ENCODE results near the gene LTO1. TPM values are rescaled to one million over a fixed set of nuclear protein-coding genes. Genes with fewer than 3 reads are reported as not detected.

Gene LTO1
- total RNA-seq, 1 experiment from 2014 or later: 25.3 TPM

DNA sequence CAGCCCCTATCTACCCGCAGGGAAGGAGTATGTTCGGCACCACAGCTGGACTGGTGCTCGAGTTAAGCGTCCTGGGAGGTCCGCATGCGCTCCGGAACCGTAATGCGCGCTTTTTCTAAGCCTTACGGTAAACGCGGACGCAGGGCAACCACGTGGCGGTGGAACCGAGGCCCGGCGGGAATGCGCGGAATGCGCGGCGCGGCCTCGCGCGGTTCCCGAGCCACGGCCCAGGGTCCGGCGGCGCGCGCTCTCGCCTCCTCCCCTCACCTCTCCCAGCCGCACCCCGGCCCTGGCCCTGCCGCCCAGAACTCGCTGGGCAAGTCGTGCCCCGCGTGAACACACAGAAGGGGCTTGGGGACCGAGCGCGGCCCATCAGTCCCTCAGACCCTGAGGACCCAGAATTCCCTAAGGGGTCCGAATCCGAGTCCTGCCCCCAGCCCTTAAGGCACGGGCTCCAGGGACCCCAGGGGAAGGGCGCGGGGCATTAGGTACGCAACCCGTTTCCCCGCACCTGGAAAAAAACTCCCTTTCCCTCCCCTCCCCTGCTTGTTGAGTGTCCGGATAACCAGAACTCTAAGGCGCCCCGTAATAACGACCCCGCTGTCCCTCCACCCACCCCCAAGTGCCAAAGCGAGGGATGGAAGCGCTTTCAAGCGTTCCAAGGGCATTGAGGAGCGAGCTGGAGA is 38.5 kb downstream of the LTO1 start:
- Histone ChIP-seq H3K14ac (ENCODE audit: insufficient read depth, low read length) (peak overlapping the region; percentile 56; the same call in 1 of the 2 replicates), H3K79me2 (ENCODE audit: insufficient read depth, low read length) (no peaks in the 10 kb centered on the region), H3K4me2 (ENCODE audit: insufficient read depth, insufficient read length, low read length) (peak overlapping the region; percentile 55), H2BK15ac (ENCODE audit: low read depth, low read length) (no peak overlapping the region), H2AFZ (ENCODE audit: low read length) (no peak overlapping the region), H3T11ph (ENCODE audit: low read length) (no peak overlapping the region), H3K79me1 (ENCODE audit: insufficient read depth, low read depth, low read length, poor library complexity, severe bottlenecking) (no peaks in the 10 kb centered on the region), H3K4ac (ENCODE audit: low read depth, low read length) (no peak overlapping the region), H3K18ac (ENCODE audit: insufficient read length, low read depth, low read length) (peak overlapping the region; percentile 85), H3K27ac (ENCODE audit: insufficient read length, low read depth, low read length) (no peak overlapping the region), H3K23me2 (ENCODE audit: insufficient read length, low read depth, low read length, poor library complexity, severe bottlenecking) (peaks cover 21% of the 10 kb centered on the region), H4K8ac (replicated peaks; ENCODE audit: insufficient read length, low read depth, low read length) (no peak overlapping the region), H2BK120ac (ENCODE audit: low read depth, low read length, poor library complexity, severe bottlenecking) (no peak overlapping the region), H3K9me3 (ENCODE audit: control insufficient read depth, low read depth, low read length) (no peaks in the 10 kb centered on the region), H3K56ac (ENCODE audit: insufficient read length, low read depth, low read length) (no peak overlapping the region), H4K5ac (ENCODE audit: insufficient read length, low read depth, low read length) (no peak overlapping the region), H3K9ac (ENCODE audit: extremely low read depth, insufficient read length, low read length) (no peak overlapping the region), H2BK12ac (ENCODE audit: insufficient read length, low read depth, low read length) (no peak overlapping the region), H3K23ac (ENCODE audit: insufficient read length, low read depth, low read length) (no peak overlapping the region), H2AK5ac (ENCODE audit: insufficient read length, low read length) (no peak overlapping the region), H4K91ac (ENCODE audit: insufficient read length, low read depth, low read length) (peak overlapping the region; percentile 86), H2BK20ac (ENCODE audit: low read depth, low read length, poor library complexity, severe bottlenecking) (no peak overlapping the region), H2BK5ac (ENCODE audit: insufficient read length, low read length) (no peak overlapping the region), H3K27me3 (ENCODE audit: insufficient read depth, low read length) (peaks cover 3% of the 10 kb centered on the region; the same call in 1 of the 2 replicates), H4K20me1 (ENCODE audit: control insufficient read depth, insufficient read depth, insufficient read length) (no peaks in the 10 kb centered on the region), H3K4me1 (ENCODE audit: insufficient read depth, low read length) (no peaks in the 10 kb centered on the region)
- DNase-seq: peak; percentile 79
- H3K27ac Mint-ChIP-seq: peak overlapping the region in 1 of 3 experiments; percentile 82; a peak in 1 of 7 replicates
- H3K4me3 Mint-ChIP-seq: peak overlapping the region; percentile 59 to 74
- H3K36me3 Mint-ChIP-seq (ENCODE audit: insufficient read depth in 1 of 3, low read depth in 3 of 3): 0 out of 7 replicates have a peak, but pooled peaks cover 0 to 4% (median 0%) of the 10 kb centered on the region in 3 experiments
- no CpG with 5 or more reads among the region's 63 CpGs for WGBS (ENCODE audit: extremely low coverage, insufficient read length, low lambda C conversion rate)
- H3K27me3 Mint-ChIP-seq (ENCODE audit: low read depth): peaks cover 34% of the 10 kb centered on the region
- H3K9me3 Mint-ChIP-seq: no peaks in the 10 kb centered on the region
- H3K4me1 Mint-ChIP-seq: peaks cover 27 to 33% of the 10 kb centered on the region in 2 experiments
- TF ChIP-seq, protein P1, sequence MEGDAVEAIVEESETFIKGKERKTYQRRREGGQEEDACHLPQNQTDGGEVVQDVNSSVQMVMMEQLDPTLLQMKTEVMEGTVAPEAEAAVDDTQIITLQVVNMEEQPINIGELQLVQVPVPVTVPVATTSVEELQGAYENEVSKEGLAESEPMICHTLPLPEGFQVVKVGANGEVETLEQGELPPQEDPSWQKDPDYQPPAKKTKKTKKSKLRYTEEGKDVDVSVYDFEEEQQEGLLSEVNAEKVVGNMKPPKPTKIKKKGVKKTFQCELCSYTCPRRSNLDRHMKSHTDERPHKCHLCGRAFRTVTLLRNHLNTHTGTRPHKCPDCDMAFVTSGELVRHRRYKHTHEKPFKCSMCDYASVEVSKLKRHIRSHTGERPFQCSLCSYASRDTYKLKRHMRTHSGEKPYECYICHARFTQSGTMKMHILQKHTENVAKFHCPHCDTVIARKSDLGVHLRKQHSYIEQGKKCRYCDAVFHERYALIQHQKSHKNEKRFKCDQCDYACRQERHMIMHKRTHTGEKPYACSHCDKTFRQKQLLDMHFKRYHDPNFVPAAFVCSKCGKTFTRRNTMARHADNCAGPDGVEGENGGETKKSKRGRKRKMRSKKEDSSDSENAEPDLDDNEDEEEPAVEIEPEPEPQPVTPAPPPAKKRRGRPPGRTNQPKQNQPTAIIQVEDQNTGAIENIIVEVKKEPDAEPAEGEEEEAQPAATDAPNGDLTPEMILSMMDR (conservative IDR thresholded peaks at IDR 0.05): no peak
